ENCODE measurements around the gene FOXP1. TPM values are rescaled to one million over a fixed set of nuclear protein-coding genes. Genes with fewer than 3 reads are reported as not detected.

Gene FOXP1
- total and polyA plus RNA-seq, 2 of the 13 experiments (the other 11 are each of a cell fraction or from before 2014, with no cell fraction given): 40.4 to 59.0 TPM

GRCh38 chr3:71547249-71548198, 36.0 kb downstream of the FOXP1 start (continued):
- TF ChIP-seq ZNF558 (CRISPR knock-in tag; IDR thresholded peaks at IDR 0.05; ENCODE audit: borderline replicate concordance) (0 out of 2 replicates have a peak, but pooled peaks have one; percentile 33), ZNF263 (CRISPR knock-in tag; IDR thresholded peaks at IDR 0.05) (no peak), ZNF136 (CRISPR knock-in tag; IDR thresholded peaks at IDR 0.05; ENCODE audit: low read depth) (no peak), ARID5B (CRISPR knock-in tag; IDR thresholded peaks at IDR 0.05) (peak; percentile 97), ONECUT2 (CRISPR knock-in tag; IDR thresholded peaks at IDR 0.05) (peak; percentile 39; the same call in 1 of the 2 replicates), TBX2 (CRISPR knock-in tag; IDR thresholded peaks at IDR 0.05; ENCODE audit: borderline replicate concordance) (peak; percentile 49; the same call in 1 of the 2 replicates), HMG20A (CRISPR knock-in tag; IDR thresholded peaks at IDR 0.05; ENCODE audit: borderline replicate concordance) (peak; percentile 82), KAT8 (CRISPR knock-in tag; IDR thresholded peaks at IDR 0.05) (0 out of 2 replicates have a peak, but pooled peaks have one; percentile 28), ZNF460 (CRISPR knock-in tag; IDR thresholded peaks at IDR 0.05; ENCODE audit: borderline replicate concordance) (no peak), PAF1 (CRISPR knock-in tag; IDR thresholded peaks at IDR 0.05) (no peak), SALL2 (CRISPR knock-in tag; IDR thresholded peaks at IDR 0.05) (0 out of 2 replicates have a peak, but pooled peaks have one; percentile 37), SALL1 (CRISPR knock-in tag; IDR thresholded peaks at IDR 0.05) (peak; percentile 67; the same call in 1 of the 2 replicates), ATF2 (CRISPR knock-in tag; IDR thresholded peaks at IDR 0.05) (peak; percentile 70; the same call in 1 of the 2 replicates), ZNF710 (CRISPR knock-in tag; IDR thresholded peaks at IDR 0.05; ENCODE audit: borderline replicate concordance) (peak; percentile 92), U2AF1 (optimal IDR thresholded peaks at IDR 0.05; ENCODE audit: low read depth, low read length) (no peak), ZNF264 (CRISPR knock-in tag; IDR thresholded peaks at IDR 0.05) (peak; percentile 56; the same call in 1 of the 2 replicates), SIX4 (CRISPR knock-in tag; IDR thresholded peaks at IDR 0.05) (peak; percentile 8; the same call in 1 of the 2 replicates), ATF3 (CRISPR knock-in tag; IDR thresholded peaks at IDR 0.05) (peak; percentile 86), SOX5 (CRISPR knock-in tag; IDR thresholded peaks at IDR 0.05; ENCODE audit: borderline replicate concordance) (peak; percentile 97)
